GM18858 (cell line): ENCODE data around the gene BLVRA.

Experiments used
- ATAC-seq: cut with Tn5 transposase; IDR thresholded peaks from one replicate; pipeline ENCODE4 v1.9.1; 2021; ENCODE audit not compliant: unreplicated experiment

Gene BLVRA

DNA sequence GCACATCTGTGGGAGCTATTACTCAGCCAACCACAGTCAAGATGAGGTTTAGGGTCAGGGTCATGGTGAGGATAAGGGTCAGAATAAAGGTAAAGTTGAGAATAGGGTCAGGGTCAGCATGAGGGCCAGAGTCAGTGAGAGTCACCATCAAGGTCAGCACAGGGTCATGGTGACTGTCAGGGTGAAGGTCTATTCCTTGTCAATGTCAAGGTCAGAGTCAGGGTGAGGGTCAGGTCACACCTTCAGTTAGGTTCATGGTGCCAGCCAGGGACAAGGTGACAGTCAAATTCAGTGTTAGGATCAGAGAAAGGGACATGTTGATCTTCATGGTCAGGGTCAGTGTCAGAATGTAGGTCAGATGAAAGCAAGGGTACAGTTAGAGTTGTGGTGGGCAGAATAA, 96.7 kb downstream of the BLVRA start:
- no peak for ATAC-seq

DNA sequence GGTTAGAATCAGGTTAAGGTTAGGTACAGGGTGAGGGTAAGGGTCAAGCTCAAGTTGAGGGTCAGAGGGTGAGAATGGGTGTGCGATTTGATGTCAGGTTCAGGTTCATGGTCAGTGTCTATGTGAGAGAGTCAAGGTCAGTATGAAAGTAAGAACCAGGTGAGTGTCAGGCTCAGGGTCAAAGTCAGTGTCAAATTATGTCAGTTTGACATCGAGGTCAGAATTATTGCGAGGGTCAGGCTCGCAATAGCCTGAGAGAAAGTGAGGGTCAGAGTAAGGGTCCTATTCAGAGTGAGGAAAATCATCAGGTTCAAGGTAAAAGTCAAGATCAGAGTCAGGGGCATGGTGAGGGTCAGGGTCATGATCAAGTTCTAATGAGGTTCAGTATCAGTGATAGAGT, 97.8 kb downstream of the BLVRA start:
- ATAC-seq, result no peak
